Activated B cell treated with CpG ODN at 0.5 μM for 24 hours (primary cell): ENCODE results near the gene STX12. TPM values are rescaled to one million over a fixed set of nuclear protein-coding genes. Genes with fewer than 3 reads are reported as not detected.

Experiments
- ATAC-seq: fragments of 200-7000 bp; cut with Tn5 transposase; one replicate; pipeline ENCODE4 v1.10.0; 2021; ENCODE audit warnings: low read depth, mild to moderate bottlenecking, moderate library complexity
- CTCF ChIA-PET: fragments of 350-600 bp; sonication (Branson Sonifier 250); formaldehyde crosslinking; loops from one replicate; lab custom pipeline; 2021; ENCODE audit warnings: antibody characterized with exemption; lab: Charles Lee
- POLR2A ChIA-PET: fragments of 350-600 bp; sonication (Branson Sonifier 250); formaldehyde crosslinking; loops from one replicate; lab custom pipeline; 2021; ENCODE audit warnings: antibody characterized with exemption; lab: Charles Lee
- DNase-seq: peaks from one replicate; pipeline ENCODE4 v3.0.0; 2022
- H3K27ac Mint-ChIP-seq: one replicate; pipeline ENCODE4 v1.8.0; 2020; ENCODE audit warnings: mixed read lengths
- H3K27me3 Mint-ChIP-seq: one replicate; pipeline ENCODE4 v1.8.0; 2021; ENCODE audit warnings: mixed read lengths
- H3K36me3 Mint-ChIP-seq: one replicate; pipeline ENCODE4 v1.8.0; 2021; ENCODE audit warnings: low read depth, mixed read lengths
- H3K4me1 Mint-ChIP-seq: one replicate; pipeline ENCODE4 v1.8.0; 2021; ENCODE audit warnings: mixed read lengths
- H3K4me3 Mint-ChIP-seq: one replicate; pipeline ENCODE4 v1.8.0; 2020; ENCODE audit warnings: mild to moderate bottlenecking, mixed read lengths
- H3K9me3 Mint-ChIP-seq: one replicate; pipeline ENCODE4 v1.8.0; 2020; ENCODE audit warnings: mixed read lengths
- CTCF ChIP-seq: fragments of 200-600 bp; IDR thresholded peaks from one replicate; pipeline ENCODE4 v1.8.0; 2022; ENCODE audit warnings: antibody characterized with exemption, mild to moderate bottlenecking
- intact Hi-C: fragments of 100-400 bp; cut with micrococcal nuclease; formaldehyde crosslinking; loops from one replicate; pipeline ENCODE4 v1.15.1; 2024
- total RNA-seq: library from RNA; stranded (reverse); gene quantifications from 2 replicates; pipeline ENCODE4 v1.2.3, GENCODE V29; 2022

STX12 gene
- total RNA-seq, 1 donor from 2014 or later, result 42.4 TPM

GRCh38 chr1:27872802-27873551 lies 100.0 kb downstream of the STX12 start:
- no peak for TF ChIP-seq CTCF
- intact Hi-C loops, result no loop called here
- ChIA-PET POLR2A (interaction anchor here (0.6 to 4.2 kb wide), 10 partner anchors 9 to 224 kb away, joined by 3 to 55 read pairs (median 6); partner anchors contain the start of gene PPP1R8), CTCF (no interaction called here)
- ATAC-seq, result peak; percentile 22
- H3K4me3 Mint-ChIP-seq, result peak overlapping the region; percentile 97
- DNase-seq, result no peak
- peak overlapping the region; percentile 80 for H3K27ac Mint-ChIP-seq
- no peaks in the 10 kb centered on the region for H3K9me3 Mint-ChIP-seq
- peaks cover 18% of the 10 kb centered on the region for H3K36me3 Mint-ChIP-seq
- no peaks in the 10 kb centered on the region for H3K27me3 Mint-ChIP-seq
- H3K4me1 Mint-ChIP-seq, result peaks cover 59% of the 10 kb centered on the region

GRCh38 chr1:27873671-27874384 lies 100.8 kb downstream of the STX12 start:
- H3K9me3 Mint-ChIP-seq, result no peaks in the 10 kb centered on the region
- ATAC-seq (no peak), DNase-seq (no peak)
- CTCF ChIA-PET, result interaction anchor here (1.7 kb wide), 1 partner anchor 18 kb away, joined by 6 read pairs; no protein-coding TSS in a partner anchor
- peaks cover 58% of the 10 kb centered on the region for H3K4me1 Mint-ChIP-seq
- peak overlapping the region; percentile 80 for H3K27ac Mint-ChIP-seq
- no peak for TF ChIP-seq CTCF
- intact Hi-C loops, result no loop called here
- peak overlapping the region; percentile 97 for H3K4me3 Mint-ChIP-seq
- POLR2A ChIA-PET, result interaction anchor here (0.6 to 4.2 kb wide), 8 partner anchors 8 to 224 kb away, joined by 3 to 55 read pairs (median 9); no protein-coding TSS in a partner anchor
- no peaks in the 10 kb centered on the region for H3K27me3 Mint-ChIP-seq
- peaks cover 26% of the 10 kb centered on the region for H3K36me3 Mint-ChIP-seq

Other genes starting within 250 kb of the STX12 start
- 22.4 and 23.3 TPM in 2 replicates for gene AHDC1, start 169.1 kb upstream of the STX12 start, total RNA-seq
- gene FGR, start 138.0 kb upstream of the STX12 start, total RNA-seq, result 28.6 and 28.8 TPM in 2 replicates
- 10.9 and 11.4 TPM in 2 replicates for gene IFI6, start 101.0 kb upstream of the STX12 start, total RNA-seq
- 14.9 and 19.3 TPM in 2 replicates for gene FAM76A, start 47.3 kb upstream of the STX12 start, total RNA-seq
- gene PPP1R8, start 57.6 kb downstream of the STX12 start, total RNA-seq, result 48.3 and 52.0 TPM in 2 replicates
- 56.1 and 78.6 TPM in 2 replicates for gene THEMIS2, start 99.3 kb downstream of the STX12 start, total RNA-seq
- 53.7 and 55.1 TPM in 2 replicates for gene RPA2, start 141.4 kb downstream of the STX12 start, total RNA-seq
- gene SMPDL3B, start 161.8 kb downstream of the STX12 start, total RNA-seq, result not detected in 2 replicates
- 5.1 and 6.1 TPM in 2 replicates for gene XKR8, start 186.8 kb downstream of the STX12 start, total RNA-seq